Activated naive CD4-positive, alpha-beta T cell treated with anti-CD3 and anti-CD28 coated beads, Interleukin-2, amount 10 ng/mL, durations not matched to agents 7 days and 5 days (primary cell): ENCODE measurements around the gene F7.

Experiments used
- CTCF ChIA-PET: fragments of 350-600 bp; sonication (Branson Sonifier 250); formaldehyde crosslinking; loops from one replicate; lab custom pipeline; 2021; ENCODE audit warnings: antibody characterized with exemption; lab: Charles Lee
- DNase-seq: peaks from one replicate; pipeline ENCODE4 v3.0.0-alpha.2; 2020
- H3K27ac Mint-ChIP-seq: one replicate; pipeline ENCODE4 v1.8.0; 2021; ENCODE audit warnings: mild to moderate bottlenecking, moderate library complexity, mixed read lengths
- H3K27me3 Mint-ChIP-seq: one replicate; pipeline ENCODE4 v1.8.0; 2021; ENCODE audit warnings: mild to moderate bottlenecking, mixed read lengths
- H3K36me3 Mint-ChIP-seq: one replicate; pipeline ENCODE4 v1.8.0; 2021; ENCODE audit warnings: mixed read lengths
- H3K4me1 Mint-ChIP-seq: one replicate; pipeline ENCODE4 v1.8.0; 2021; ENCODE audit warnings: mixed read lengths
- H3K4me3 Mint-ChIP-seq: one replicate; pipeline ENCODE4 v1.8.0; 2021; ENCODE audit warnings: mild to moderate bottlenecking, moderate library complexity, mixed read lengths
- H3K9me3 Mint-ChIP-seq: one replicate; pipeline ENCODE4 v1.8.0; 2021; ENCODE audit warnings: mixed read lengths

Gene F7

DNA sequence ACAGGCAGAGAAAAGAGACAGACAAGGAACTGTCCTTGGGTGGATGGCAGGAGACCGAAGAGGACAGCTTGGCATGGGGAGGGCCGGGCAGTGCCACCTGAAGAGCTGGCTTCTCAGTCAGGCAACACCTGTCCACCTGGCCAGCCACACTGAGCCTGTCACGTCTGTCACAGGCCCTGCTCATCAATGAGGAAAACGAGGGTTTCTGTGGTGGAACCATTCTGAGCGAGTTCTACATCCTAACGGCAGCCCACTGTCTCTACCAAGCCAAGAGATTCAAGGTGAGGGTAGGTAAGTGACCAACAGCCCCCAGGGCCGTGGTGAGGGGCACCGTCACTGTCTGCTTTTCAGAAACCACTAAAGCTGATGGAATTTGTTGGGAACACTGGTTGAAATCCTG is 41.6 kb downstream of the F7 start:
- Mint-ChIP-seq H3K27me3 (peaks cover 36% of the 10 kb centered on the region), H3K4me3 (no peak overlapping the region), H3K9me3 (no peaks in the 10 kb centered on the region), H3K4me1 (peaks cover 9% of the 10 kb centered on the region), H3K36me3 (no peaks in the 10 kb centered on the region), H3K27ac (no peak overlapping the region)
- CTCF ChIA-PET, result no interaction called here
- DNase-seq, result no peak

DNA sequence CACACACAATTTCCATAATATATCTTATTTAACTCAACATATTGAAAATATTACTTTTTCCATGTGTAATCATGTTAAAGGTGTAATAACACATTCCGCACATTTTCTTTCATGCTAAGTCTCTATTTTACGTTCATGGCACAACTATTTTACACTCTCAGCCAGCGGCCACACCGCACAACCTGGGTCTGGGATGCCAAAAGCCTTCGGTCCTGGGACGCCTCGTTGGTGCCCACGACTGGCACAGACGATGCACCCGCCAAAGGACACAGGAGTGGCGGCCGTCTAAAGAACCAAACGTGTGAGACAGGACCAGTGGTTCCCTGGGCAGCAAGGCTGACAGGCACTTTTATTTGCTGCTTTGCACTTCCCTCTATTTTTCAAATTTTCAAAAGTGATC is 42.8 kb downstream of the F7 start:
- Mint-ChIP-seq H3K9me3 (no peaks in the 10 kb centered on the region), H3K4me1 (peaks cover 18% of the 10 kb centered on the region), H3K36me3 (peaks cover 1% of the 10 kb centered on the region), H3K27me3 (peaks cover 47% of the 10 kb centered on the region), H3K4me3 (no peak overlapping the region), H3K27ac (no peak overlapping the region)
- DNase-seq, result no peak
- CTCF ChIA-PET, result no interaction called here

DNA sequence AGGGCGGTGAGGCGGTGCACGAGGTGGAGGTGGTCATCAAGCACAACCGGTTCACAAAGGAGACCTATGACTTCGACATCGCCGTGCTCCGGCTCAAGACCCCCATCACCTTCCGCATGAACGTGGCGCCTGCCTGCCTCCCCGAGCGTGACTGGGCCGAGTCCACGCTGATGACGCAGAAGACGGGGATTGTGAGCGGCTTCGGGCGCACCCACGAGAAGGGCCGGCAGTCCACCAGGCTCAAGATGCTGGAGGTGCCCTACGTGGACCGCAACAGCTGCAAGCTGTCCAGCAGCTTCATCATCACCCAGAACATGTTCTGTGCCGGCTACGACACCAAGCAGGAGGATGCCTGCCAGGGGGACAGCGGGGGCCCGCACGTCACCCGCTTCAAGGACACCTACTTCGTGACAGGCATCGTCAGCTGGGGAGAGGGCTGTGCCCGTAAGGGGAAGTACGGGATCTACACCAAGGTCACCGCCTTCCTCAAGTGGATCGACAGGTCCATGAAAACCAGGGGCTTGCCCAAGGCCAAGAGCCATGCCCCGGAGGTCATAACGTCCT is 43.4 kb downstream of the F7 start:
- CTCF ChIA-PET, result no interaction called here
- no peak for DNase-seq
- H3K4me3 Mint-ChIP-seq, result no peak overlapping the region

DNA sequence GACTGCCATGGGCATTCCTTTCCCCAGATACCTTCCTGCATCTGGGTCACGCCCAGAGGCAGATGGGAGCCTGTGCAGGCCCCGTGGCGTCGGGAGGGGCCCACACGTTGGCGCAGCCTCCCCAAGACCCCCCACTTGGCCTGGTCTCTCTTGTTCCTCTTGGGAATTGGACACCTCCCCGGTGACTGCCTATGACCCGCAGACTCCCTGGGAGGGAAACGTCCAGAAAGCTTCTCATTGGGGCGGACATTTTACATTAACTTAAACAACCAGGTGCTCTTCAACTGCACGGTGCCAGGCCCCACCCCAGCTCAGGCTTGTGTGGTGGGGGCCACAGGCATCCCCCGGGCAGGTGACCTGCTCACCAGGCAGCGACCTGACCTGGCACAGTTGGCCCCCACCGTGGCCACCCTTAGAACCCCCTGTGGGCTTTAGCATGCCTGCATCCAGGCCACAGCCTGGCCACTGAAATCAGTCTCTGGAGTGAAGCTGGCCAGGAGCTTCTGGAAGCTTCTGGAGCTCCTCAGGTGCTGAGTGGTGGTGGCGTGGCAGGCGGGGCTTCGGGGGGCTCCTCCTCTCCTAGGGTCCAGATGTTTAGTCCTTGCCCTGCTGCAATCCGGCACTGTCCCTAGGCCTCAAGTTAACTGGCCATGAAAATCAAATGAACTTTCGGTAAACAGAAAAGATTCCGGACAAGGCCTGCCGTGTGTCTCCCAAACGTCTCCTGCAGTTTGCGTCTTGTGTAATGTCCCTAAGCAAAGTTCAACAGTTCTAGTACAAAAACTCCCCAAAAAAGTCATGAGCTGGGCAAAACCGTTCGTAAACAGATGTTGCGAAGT is 44.3 kb downstream of the F7 start:
- H3K27me3 Mint-ChIP-seq, result peaks cover 49% of the 10 kb centered on the region
- H3K4me3 Mint-ChIP-seq, result no peak overlapping the region
- H3K9me3 Mint-ChIP-seq, result no peaks in the 10 kb centered on the region
- peaks cover 1% of the 10 kb centered on the region for H3K36me3 Mint-ChIP-seq
- CTCF ChIA-PET, result no interaction called here
- no peak for DNase-seq
- H3K27ac Mint-ChIP-seq, result no peak overlapping the region
- H3K4me1 Mint-ChIP-seq, result peaks cover 28% of the 10 kb centered on the region

More for the DNA sequence above, 43.4 kb downstream of the F7 start:
- H3K4me1 Mint-ChIP-seq, result peaks cover 22% of the 10 kb centered on the region
- no peak overlapping the region for H3K27ac Mint-ChIP-seq
- H3K9me3 Mint-ChIP-seq, result no peaks in the 10 kb centered on the region
- H3K36me3 Mint-ChIP-seq, result peaks cover 1% of the 10 kb centered on the region
- peaks cover 49% of the 10 kb centered on the region for H3K27me3 Mint-ChIP-seq

DNA sequence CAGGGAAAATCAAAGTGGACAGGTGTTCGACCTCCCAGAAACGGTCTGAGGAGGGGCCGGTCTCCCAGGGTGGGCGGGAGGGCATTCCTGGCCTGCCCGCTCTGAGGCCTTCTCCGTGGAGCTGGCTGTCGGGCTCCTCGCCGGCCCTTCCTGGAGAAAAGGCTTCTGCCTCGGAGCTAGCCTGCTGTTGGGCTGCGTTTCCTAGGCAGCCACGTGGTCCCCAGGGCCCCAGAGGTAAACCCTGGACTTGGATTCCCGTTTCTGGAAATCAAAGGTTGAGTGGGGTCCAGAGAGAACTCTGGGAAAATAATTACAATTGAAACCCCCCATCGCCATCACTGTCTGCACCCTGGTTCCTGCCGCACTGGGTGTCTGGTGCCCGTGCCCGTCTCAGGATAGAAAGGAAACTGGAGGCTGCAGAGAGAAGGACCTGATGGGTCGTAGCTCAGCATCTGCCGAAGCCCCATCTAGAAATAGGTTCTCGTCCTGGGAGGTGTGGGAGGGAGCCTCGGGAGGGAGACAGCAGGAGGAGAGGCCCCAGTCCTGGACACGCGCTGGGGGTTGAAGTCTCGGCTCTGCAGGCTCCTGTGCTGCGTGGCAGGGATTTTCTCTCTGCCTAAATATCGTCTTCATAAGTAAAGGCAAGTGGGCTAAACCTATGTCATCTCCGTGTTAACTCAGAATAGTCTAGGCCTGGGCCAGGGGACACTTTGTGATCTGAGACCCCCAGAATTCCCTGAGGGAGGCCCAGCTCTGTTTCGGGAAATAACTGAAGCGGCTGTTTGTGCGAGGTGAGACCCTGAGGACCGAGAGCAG is 45.2 kb downstream of the F7 start:
- CTCF ChIA-PET, result no interaction called here
- Mint-ChIP-seq H3K27ac (peak overlapping the region; percentile 42), H3K9me3 (peaks cover 5% of the 10 kb centered on the region), H3K27me3 (peaks cover 52% of the 10 kb centered on the region), H3K36me3 (peaks cover 6% of the 10 kb centered on the region), H3K4me3 (no peak overlapping the region), H3K4me1 (peaks cover 29% of the 10 kb centered on the region)
- no peak for DNase-seq

DNA sequence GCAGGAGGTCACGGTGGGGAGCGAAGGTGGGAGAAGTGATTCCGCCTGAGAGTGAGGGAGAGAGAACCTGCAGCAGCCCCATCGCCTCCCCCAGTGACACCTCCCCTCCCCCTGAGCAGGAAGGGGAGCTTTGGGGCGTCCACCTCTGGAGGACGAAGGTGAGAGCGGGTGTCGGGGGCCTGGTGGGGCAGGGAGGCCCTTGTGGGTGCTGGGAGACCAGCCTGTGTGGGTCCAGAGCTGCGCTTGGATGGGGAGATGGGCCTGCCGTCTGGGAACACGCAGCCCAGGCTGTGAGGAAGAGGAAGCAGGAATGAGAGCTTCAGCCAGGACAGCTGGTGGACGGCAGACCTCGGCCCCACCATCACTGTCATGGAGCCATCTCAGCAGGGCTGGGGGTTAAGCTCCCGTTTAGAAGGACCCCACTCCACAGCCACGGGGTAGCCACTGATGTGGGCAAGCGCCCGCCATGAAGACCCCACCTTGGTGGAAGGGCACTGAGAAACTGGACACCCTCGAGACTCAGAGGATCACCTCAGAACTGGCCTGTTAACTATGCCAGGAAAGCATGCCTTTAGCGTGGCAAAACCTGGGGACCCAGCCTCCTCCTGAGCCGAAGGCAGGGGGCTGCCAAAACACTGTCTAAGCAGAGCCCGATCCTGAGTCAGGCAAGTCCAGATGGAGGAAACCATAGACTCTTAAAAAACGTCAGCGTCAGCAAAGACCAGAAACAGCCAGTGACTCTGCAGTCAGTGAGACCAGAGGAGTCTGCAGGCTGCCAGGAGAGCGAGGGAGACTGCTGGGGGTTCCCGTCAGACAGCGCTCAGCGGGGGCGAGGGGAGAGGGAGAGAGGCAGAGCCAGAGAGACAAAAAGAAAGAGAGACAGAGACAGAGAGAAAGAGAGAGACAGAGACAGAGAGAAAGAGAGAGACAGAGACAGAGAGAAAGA is 46.4 kb downstream of the F7 start:
- DNase-seq, result no peak
- Mint-ChIP-seq H3K27ac (no peak overlapping the region), H3K4me3 (peak overlapping the region; percentile 55), H3K27me3 (peaks cover 57% of the 10 kb centered on the region), H3K4me1 (peaks cover 29% of the 10 kb centered on the region), H3K36me3 (peaks cover 6% of the 10 kb centered on the region), H3K9me3 (peaks cover 12% of the 10 kb centered on the region)
- CTCF ChIA-PET, result no interaction called here

DNA sequence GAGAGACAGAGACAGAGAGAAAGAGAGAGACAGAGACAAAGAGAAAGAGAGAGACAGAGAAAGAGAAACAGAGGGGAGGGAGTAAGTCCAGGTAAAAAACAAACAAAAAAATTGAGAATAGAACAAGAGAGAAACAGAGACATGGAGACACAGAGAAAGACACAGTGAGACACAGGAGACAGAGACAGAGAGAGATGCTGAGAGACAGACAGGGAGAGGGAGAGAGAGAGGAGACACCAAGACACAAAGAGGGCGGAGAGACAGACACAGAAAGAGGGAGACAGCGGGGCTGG is 47.0 kb downstream of the F7 start:
- peaks cover 11% of the 10 kb centered on the region for H3K36me3 Mint-ChIP-seq
- peak overlapping the region; percentile 55 for H3K4me3 Mint-ChIP-seq
- H3K27me3 Mint-ChIP-seq, result peaks cover 58% of the 10 kb centered on the region
- CTCF ChIA-PET, result no interaction called here
- peaks cover 17% of the 10 kb centered on the region for H3K9me3 Mint-ChIP-seq
- peak overlapping the region; percentile 55 for H3K27ac Mint-ChIP-seq
- no peak for DNase-seq
- H3K4me1 Mint-ChIP-seq, result peaks cover 29% of the 10 kb centered on the region

DNA sequence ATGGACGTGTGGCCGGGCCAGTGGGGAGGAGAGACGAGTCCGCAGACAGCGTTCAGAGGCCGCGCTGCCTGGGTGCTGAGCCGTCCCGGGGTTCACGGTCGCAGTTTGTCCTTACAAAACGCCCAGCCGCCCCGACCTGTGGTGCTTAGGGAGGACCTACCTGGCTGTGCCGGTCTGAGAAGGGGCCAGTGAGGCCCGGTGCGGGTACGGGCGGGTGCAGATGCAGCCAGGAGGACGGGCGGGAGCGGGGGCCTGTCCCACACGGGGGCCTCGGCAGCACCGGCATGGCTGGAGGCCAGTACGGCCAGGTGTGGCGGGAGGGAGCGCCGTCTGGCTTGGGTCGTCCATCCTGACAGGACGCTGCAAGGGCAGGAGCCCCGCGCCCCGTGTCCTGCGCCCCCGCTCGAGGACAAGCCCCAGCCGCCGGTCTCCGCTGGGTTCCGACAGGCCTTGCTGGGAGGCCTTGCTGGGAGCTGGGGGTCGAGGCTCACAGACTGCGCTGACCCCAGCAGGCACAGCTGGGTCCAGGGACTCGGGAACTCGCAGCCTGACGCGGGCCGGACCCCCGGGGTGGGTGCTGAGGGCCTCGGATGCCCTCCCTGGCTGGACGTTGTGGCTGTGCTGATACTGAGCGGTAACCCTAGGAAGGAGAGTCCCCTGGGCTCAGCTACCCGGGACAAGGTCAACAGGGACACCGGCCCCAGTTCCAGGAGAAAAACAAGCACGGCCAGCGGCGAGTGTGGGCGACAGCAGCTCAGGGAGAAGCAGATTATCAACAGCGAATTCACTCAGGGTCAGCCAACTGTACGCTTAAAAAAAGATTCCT is 47.6 kb downstream of the F7 start:
- Mint-ChIP-seq H3K4me1 (peaks cover 29% of the 10 kb centered on the region), H3K9me3 (peaks cover 17% of the 10 kb centered on the region), H3K27ac (peak overlapping the region; percentile 81), H3K4me3 (peak overlapping the region; percentile 71), H3K27me3 (peaks cover 60% of the 10 kb centered on the region), H3K36me3 (peaks cover 12% of the 10 kb centered on the region)
- CTCF ChIA-PET, result no interaction called here
- peak; percentile 36 for DNase-seq

DNA sequence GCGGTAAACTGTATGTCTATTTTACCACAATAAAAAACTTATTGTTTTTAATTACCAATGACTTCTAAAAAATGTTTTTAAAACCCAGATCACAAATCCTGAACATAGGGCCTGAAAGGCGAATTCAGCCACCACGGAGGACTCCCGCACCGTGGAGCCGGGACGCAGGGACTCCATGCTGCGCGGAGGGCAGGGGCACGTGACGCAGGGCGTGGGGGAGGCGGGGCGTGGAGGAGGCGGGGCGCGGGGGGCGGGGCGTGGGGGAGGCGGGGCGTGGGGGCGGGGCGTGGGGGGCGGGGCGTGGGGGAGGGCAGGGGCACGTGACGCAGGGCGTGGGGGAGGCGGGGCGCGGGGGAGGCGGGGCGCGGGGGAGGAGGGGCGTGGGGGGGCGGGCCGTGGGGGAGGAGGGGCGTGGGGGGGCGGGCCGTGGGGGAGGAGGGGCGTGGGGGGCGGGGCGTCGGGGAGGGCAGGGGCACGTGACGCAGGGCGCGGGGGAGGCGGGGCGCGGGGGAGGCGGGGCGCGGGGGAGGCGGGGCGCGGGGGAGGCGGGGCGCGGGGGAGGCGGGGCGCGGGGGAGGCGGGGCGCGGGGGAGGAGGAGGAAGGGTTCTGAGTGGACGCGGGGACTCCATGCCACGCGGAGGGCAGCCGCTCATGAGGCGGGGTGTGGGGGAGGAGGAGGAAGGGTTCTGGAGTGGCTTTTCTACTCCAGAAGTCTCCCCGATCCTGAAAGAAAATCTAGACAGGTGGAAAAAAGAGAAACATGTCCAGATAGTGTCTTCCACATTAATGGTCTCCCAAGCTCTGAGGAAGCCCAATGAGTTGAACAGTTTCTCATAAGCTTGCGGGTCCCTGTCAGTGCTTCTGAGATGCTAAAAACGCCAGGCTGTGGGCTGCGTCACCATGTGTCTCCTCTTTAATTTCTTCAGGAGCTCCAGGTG is 48.5 kb downstream of the F7 start:
- H3K27ac Mint-ChIP-seq, result peak overlapping the region; percentile 81
- H3K27me3 Mint-ChIP-seq, result peaks cover 54% of the 10 kb centered on the region
- H3K9me3 Mint-ChIP-seq, result peaks cover 17% of the 10 kb centered on the region
- peak; percentile 76 for DNase-seq
- peaks cover 29% of the 10 kb centered on the region for H3K4me1 Mint-ChIP-seq
- CTCF ChIA-PET, result no interaction called here
- peak overlapping the region; percentile 71 for H3K4me3 Mint-ChIP-seq
- H3K36me3 Mint-ChIP-seq, result peaks cover 12% of the 10 kb centered on the region

DNA sequence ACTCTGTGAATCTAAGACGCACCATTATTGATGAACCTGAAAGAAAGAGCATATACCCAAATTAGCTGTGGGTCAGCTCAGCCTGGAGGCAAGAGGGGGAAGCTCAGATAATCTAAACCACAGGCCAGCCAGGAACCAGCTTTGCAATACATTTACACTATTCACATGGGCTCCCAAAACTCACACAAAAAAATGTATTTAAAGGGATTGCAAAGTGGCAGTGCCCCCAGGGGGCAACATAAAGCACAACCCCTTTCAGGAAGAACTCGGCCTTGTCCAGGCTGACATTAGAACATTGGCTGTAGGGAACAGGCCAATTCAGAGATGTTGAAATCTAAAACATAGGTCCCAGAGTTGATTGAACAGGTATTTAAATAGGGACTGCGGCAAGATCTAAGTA is 49.6 kb downstream of the F7 start:
- Mint-ChIP-seq H3K4me3 (no peak overlapping the region), H3K9me3 (peaks cover 17% of the 10 kb centered on the region), H3K4me1 (peaks cover 37% of the 10 kb centered on the region), H3K27ac (no peak overlapping the region), H3K27me3 (peaks cover 50% of the 10 kb centered on the region), H3K36me3 (peaks cover 12% of the 10 kb centered on the region)
- no peak for DNase-seq
- CTCF ChIA-PET, result no interaction called here

DNA sequence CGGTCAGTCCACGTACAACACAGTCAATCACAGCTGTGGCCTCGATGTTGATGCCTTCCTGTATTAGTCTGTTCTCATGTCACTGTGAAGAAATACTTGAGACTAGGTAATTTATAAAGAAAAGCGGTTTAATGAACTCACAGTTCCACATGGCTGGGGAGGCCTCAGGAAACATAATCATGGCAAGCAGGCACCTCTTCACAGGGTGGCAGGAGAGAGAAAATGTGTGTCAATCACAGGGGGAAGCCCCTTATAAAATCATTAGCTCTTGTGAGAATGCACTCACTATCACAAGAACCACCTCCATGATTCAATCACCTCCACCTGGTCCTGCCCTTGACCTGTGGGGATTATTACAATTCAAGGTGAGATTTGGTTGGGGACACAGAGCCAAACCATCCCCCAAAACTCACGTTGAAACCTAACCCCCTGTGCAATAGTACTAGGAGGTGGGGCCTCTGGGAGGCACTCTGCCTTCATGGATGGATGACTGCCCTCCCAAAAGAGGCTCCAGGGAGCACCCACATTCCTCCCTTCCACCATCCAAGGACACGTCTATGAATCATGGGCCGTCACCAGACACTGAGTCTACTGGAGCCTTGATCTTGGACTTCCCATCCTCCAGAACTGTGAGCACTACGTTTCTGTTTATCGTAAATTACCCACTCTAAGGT is 50.5 kb downstream of the F7 start:
- no peak for DNase-seq
- Mint-ChIP-seq H3K27ac (no peak overlapping the region), H3K9me3 (peaks cover 17% of the 10 kb centered on the region), H3K27me3 (peaks cover 42% of the 10 kb centered on the region), H3K4me3 (no peak overlapping the region), H3K36me3 (peaks cover 12% of the 10 kb centered on the region), H3K4me1 (peaks cover 45% of the 10 kb centered on the region)
- CTCF ChIA-PET, result no interaction called here
